Ishikawa (cell line): ENCODE results near the gene D2HGDH.

Source experiments
- CEBPB ChIP-seq: IDR thresholded peaks from 2 replicates; pipeline ENCODE4 v1.6.1; 2012
- CREB1 ChIP-seq: IDR thresholded peaks from 2 replicates; pipeline ENCODE4 v1.6.1; 2012; ENCODE audit warnings: low read depth
- EGR1 ChIP-seq: IDR thresholded peaks from 2 replicates; pipeline ENCODE4 v1.6.1; 2012
- EP300 ChIP-seq: IDR thresholded peaks from 2 replicates; pipeline ENCODE4 v1.6.1; 2012; ENCODE audit warnings: borderline replicate concordance
- FOXM1 ChIP-seq: IDR thresholded peaks from 2 replicates; pipeline ENCODE4 v1.6.1; 2012; ENCODE audit warnings: low read depth, borderline replicate concordance
- NFIC ChIP-seq: IDR thresholded peaks from 2 replicates; pipeline ENCODE4 v1.6.1; 2012
- RAD21 ChIP-seq: IDR thresholded peaks from 2 replicates; pipeline ENCODE4 v1.6.1; 2012; ENCODE audit warnings: low read depth
- TCF12 ChIP-seq: IDR thresholded peaks from 2 replicates; pipeline ENCODE4 v1.6.1; 2012; ENCODE audit warnings: low read depth
- YY1 ChIP-seq: IDR thresholded peaks from 2 replicates; pipeline ENCODE4 v1.6.1; 2012; ENCODE audit warnings: low read depth
- TF ChIP-seq, protein P1 (sequence below): IDR thresholded peaks from 2 replicates; pipeline ENCODE4 v1.6.1; 2012

DNA sequence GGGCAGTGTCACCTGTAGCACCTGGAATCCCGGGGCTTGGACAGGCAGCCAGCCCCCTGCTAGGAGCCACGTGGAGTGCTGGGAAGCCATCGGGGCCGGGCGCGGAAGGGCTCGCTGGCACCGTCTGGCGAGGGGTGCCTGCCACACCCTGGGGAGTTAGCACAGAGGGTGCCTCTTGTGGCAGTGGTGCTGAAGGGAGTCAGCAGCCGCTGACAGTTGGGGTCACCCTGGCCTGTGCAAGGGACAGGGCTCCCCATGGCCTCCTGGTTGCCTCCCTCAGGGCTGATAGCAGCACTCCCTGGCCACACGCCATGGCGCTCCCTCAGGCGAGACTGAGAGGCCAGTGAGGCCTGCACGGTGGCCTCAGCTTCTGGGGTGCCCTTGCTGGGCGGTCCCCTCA is 13.9 kb upstream of the D2HGDH start:
- no peak for TF ChIP-seq CREB1
- TF ChIP-seq YY1, result no peak
- TF ChIP-seq CEBPB, result no peak
- no peak for TF ChIP-seq NFIC
- TF ChIP-seq FOXM1, result no peak
- no peak for TF ChIP-seq TCF12
- TF ChIP-seq, protein P1, sequence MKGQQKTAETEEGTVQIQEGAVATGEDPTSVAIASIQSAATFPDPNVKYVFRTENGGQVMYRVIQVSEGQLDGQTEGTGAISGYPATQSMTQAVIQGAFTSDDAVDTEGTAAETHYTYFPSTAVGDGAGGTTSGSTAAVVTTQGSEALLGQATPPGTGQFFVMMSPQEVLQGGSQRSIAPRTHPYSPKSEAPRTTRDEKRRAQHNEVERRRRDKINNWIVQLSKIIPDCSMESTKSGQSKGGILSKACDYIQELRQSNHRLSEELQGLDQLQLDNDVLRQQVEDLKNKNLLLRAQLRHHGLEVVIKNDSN, result no peak
- no peak for TF ChIP-seq EGR1
- TF ChIP-seq EP300, result no peak
- no peak for TF ChIP-seq RAD21
